Mesendoderm (in vitro differentiated cells): Measurements from ENCODE around the gene XPC.

Experiments
- DNase-seq: peaks from one replicate; pipeline ENCODE4 v3.0.0; 2013
- H2AK5ac ChIP-seq: 2 replicates; pipeline ENCODE4 v1.6.1; 2013; ENCODE audit warnings: low read length, inconsistent platforms
- H2BK120ac ChIP-seq: 2 replicates; pipeline ENCODE4 v1.6.1; 2013; ENCODE audit warnings: low read depth, mild to moderate bottlenecking, low read length, moderate library complexity, mixed read lengths
- H2BK15ac ChIP-seq: replicated peaks from 2 replicates; pipeline ENCODE4 v1.6.1; 2013; ENCODE audit warnings: low read depth, mild to moderate bottlenecking, moderate library complexity
- H2BK5ac ChIP-seq: 2 replicates; pipeline ENCODE4 v1.6.1; 2013; ENCODE audit warnings: low read length, inconsistent platforms
- H3K18ac ChIP-seq: 2 replicates; pipeline ENCODE4 v1.6.1; 2013; ENCODE audit warnings: mild to moderate bottlenecking, low read length, mixed read lengths
- H3K23ac ChIP-seq: one replicate; pipeline ENCODE4 v1.6.1; 2013; ENCODE audit warnings: low read length
- H3K27ac ChIP-seq: 2 replicates; pipeline ENCODE4 v1.5.1; 2013; ENCODE audit warnings: low read depth, mild to moderate bottlenecking, inconsistent platforms, low read length, moderate library complexity
- H3K27me3 ChIP-seq: 2 replicates; pipeline ENCODE4 v1.6.1; 2013; ENCODE audit warnings: low read length, control low read depth, mild to moderate bottlenecking, inconsistent platforms; ENCODE audit not compliant: insufficient read depth, poor library complexity
- H3K36me3 ChIP-seq: 2 replicates; pipeline ENCODE4 v1.6.1; 2013; ENCODE audit warnings: low read length, inconsistent platforms; ENCODE audit not compliant: control insufficient read depth, insufficient read depth
- H3K4ac ChIP-seq: one replicate; pipeline ENCODE4 v1.6.1; 2013; ENCODE audit warnings: low read depth, mild to moderate bottlenecking, low read length, moderate library complexity
- H3K4me1 ChIP-seq: 2 replicates; pipeline ENCODE4 v1.6.1; 2013; ENCODE audit warnings: low read depth, low read length, inconsistent platforms; ENCODE audit not compliant: control insufficient read depth
- H3K4me2 ChIP-seq: 2 replicates; pipeline ENCODE4 v1.6.1; 2013; ENCODE audit warnings: low read length
- H3K4me3 ChIP-seq: 2 replicates; pipeline ENCODE4 v1.5.1; 2013; ENCODE audit warnings: mild to moderate bottlenecking, low read length
- H3K56ac ChIP-seq: one replicate; pipeline ENCODE4 v1.6.1; 2013; ENCODE audit warnings: low read length
- H3K79me1 ChIP-seq: 2 replicates; pipeline ENCODE4 v1.6.1; 2013; ENCODE audit warnings: low read length, inconsistent platforms
- H3K79me2 ChIP-seq: 2 replicates; pipeline ENCODE4 v1.6.1; 2013; ENCODE audit warnings: mild to moderate bottlenecking, low read length; ENCODE audit not compliant: control insufficient read depth, insufficient read depth
- H3K9ac ChIP-seq: 2 replicates; pipeline ENCODE4 v1.6.1; 2013; ENCODE audit warnings: low read length, inconsistent platforms
- H4K5ac ChIP-seq: one replicate; pipeline ENCODE4 v1.6.1; 2013; ENCODE audit warnings: low read length
- H4K8ac ChIP-seq: one replicate; pipeline ENCODE4 v1.6.1; 2013; ENCODE audit warnings: low read depth, mild to moderate bottlenecking, control low read depth, low read length, moderate library complexity
- WGBS: extraction: QIAGEN DNeasy Blood & Tissue Kit; methylation state at CpG from one replicate; pipeline ENCODE4 v1.1.7; 2013; ENCODE audit warnings: low lambda C conversion rate, missing lambda C conversion rate; ENCODE audit not compliant: insufficient coverage; ENCODE audit errors: extremely low coverage; 5-methylcytosine and 5-hydroxymethylcytosine counted together

The XPC gene

DNA sequence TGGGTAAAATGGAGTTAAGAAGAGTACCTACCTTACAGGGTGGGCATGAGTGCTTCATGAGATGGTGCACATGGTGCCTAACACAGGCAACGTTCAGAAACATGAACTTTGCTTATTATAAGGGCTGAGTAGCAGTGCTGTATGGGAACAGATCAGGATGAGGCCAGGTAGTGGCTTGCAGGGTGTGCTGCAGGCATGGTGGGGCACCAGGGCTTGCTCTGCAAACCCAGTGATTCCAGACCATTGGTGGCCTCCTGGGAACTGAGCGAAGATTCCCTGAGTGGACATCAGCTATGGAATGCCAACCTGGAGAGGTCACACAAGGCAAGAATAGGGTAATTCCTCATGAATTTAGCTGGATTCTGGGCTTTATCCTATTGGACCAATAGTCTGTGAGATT, 37.7 kb downstream of the XPC start:
- H3K56ac ChIP-seq = no peak overlapping the region

DNA sequence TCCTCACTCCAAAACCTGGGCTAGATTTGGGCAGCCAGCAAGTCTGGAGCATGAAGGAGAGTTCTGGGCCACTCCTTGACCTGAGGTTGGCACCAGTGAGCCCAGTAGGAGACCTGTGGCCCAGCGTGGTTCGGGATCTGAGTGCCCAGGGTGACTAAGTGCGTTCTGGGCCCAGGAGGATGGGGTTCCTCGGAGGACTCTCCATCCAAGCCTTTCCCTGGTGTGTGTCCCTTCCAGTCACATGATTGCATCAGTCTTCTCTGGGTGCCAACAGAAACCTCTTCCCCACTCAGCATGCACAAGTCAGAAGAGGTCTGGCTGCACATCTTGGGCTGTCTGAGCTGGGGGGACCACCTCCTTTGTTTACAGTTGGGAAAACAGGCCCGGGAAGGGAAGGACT, 38.6 kb downstream of the XPC start:
- Histone ChIP-seq H2BK15ac (no peak overlapping the region), H3K4me1 (no peaks in the 10 kb centered on the region), H3K4ac (no peak overlapping the region), H3K4me2 (no peak overlapping the region), H3K9ac (no peak overlapping the region), H3K79me2 (no peaks in the 10 kb centered on the region), H3K36me3 (peaks cover 7% of the 10 kb centered on the region), H4K5ac (no peak overlapping the region), H4K8ac (no peak overlapping the region), H3K27ac (no peak overlapping the region), H3K4me3 (no peak overlapping the region), H3K56ac (no peak overlapping the region), H2BK120ac (no peak overlapping the region), H3K79me1 (no peaks in the 10 kb centered on the region), H2AK5ac (no peak overlapping the region), H3K23ac (no peak overlapping the region), H3K27me3 (no peaks in the 10 kb centered on the region), H3K18ac (no peak overlapping the region), H2BK5ac (no peak overlapping the region)
- no peak for DNase-seq
- WGBS = no CpG with 5 or more reads among the region's 5 CpGs

More for the DNA sequence above, 37.7 kb downstream of the XPC start:
- no peak overlapping the region for H4K5ac ChIP-seq
- H2BK5ac ChIP-seq = no peak overlapping the region
- H3K79me2 ChIP-seq = no peaks in the 10 kb centered on the region
- H2AK5ac ChIP-seq = no peak overlapping the region
- no peaks in the 10 kb centered on the region for H3K4me1 ChIP-seq
- no CpG with 5 or more reads among the region's 2 CpGs for WGBS
- H4K8ac ChIP-seq = no peak overlapping the region
- H3K27ac ChIP-seq = no peak overlapping the region
- H3K9ac ChIP-seq = no peak overlapping the region
- H3K4me3 ChIP-seq = no peak overlapping the region
- no peak overlapping the region for H3K23ac ChIP-seq
- H2BK120ac ChIP-seq = no peak overlapping the region
- no peak overlapping the region for H3K4me2 ChIP-seq
- no peaks in the 10 kb centered on the region for H3K79me1 ChIP-seq
- H3K18ac ChIP-seq = no peak overlapping the region
- H3K4ac ChIP-seq = no peak overlapping the region
- DNase-seq = no peak
- peaks cover 7% of the 10 kb centered on the region for H3K36me3 ChIP-seq
- H3K27me3 ChIP-seq = no peaks in the 10 kb centered on the region
- H2BK15ac ChIP-seq = no peak overlapping the region

DNA sequence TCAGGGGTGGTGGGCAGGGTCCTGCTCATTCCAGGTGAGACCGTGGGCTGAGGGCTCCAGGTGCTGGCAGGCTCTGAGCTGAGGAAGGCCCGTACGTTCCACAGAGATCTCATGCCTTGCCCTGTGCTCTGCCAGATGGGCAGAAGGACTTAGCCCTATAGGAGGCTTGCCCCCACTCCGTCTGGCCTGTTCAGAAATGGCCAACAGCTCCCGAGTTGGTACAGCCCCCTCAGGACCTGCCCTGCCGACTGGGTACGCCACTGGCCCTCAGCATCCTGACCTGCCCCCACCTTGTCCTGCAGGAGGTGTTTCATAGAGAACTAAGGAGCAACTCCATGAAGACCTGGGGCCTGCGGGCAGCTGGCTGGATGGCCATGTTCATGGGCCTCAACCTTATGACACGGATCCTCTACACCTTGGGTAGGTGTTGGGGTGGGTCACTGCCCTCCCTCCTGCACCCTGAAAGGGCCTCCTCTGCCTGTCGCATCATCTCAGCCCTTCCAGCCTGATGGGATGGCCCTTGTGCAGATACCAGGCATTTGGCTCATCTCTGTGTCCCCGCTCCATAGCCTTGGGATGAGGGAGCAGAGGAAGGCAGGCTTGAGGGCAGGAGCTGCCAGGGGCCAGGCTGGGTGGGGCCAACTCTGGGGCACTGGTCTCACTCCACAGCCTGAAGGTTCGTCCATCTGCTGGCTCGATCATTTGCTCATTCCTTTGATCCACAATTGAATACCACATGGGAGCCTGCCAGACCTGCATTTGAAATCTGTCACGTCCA, 39.3 kb downstream of the XPC start:
- no peak overlapping the region for H2BK120ac ChIP-seq
- H3K36me3 ChIP-seq = peaks cover 10% of the 10 kb centered on the region
- H3K9ac ChIP-seq = no peak overlapping the region
- no peak overlapping the region for H2AK5ac ChIP-seq
- no peaks in the 10 kb centered on the region for H3K79me1 ChIP-seq
- H3K23ac ChIP-seq = no peak overlapping the region
- DNase-seq = no peak
- no peak overlapping the region for H2BK5ac ChIP-seq
- no peak overlapping the region for H3K4ac ChIP-seq
- H3K4me3 ChIP-seq = no peak overlapping the region
- H4K5ac ChIP-seq = no peak overlapping the region
- no CpG with 5 or more reads among the region's 14 CpGs for WGBS
- H3K4me1 ChIP-seq = no peaks in the 10 kb centered on the region
- no peak overlapping the region for H3K18ac ChIP-seq
- no peaks in the 10 kb centered on the region for H3K79me2 ChIP-seq
- no peak overlapping the region for H2BK15ac ChIP-seq
- H3K56ac ChIP-seq = no peak overlapping the region
- H3K27me3 ChIP-seq = no peaks in the 10 kb centered on the region
- no peak overlapping the region for H3K4me2 ChIP-seq
- H3K27ac ChIP-seq = no peak overlapping the region
- H4K8ac ChIP-seq = no peak overlapping the region

DNA sequence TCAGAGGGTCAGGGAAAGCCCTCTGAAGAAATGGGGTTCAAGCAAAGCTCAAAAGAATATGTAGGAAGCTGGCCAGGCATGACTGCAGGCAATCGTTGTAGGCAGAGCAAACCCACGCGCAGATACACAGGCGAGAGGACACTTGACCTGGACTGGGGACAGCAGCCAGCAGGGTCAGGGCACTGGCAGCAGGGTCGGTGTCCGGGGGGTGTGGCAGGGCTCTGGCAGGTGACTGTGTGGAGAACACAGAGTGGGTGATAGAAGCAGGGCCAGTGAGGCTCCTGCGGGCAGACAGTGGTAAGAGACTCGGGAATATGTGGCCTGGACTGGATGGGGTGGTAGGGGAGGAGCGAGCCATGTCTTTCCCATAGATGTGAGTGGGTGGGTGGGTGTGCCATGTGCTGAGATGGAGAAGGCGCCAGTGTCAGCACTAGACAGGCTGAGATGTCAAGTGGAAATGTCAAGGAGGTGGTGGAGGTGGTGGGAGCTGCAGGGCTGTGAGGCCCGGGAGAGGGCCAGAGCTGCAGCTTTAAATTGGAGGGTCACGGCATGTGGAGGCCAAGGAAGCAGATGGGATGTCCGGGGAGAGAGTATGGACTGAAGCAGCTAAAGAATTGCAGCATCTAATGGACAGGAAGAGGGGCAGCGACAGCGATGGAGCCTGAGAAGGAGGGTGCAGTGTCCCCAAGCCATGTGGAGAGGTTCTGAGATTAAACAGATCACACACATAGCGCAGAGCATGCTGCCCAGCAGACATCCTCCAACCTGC, 40.1 kb downstream of the XPC start:
- DNase-seq = no peak
- H3K4me2 ChIP-seq = no peak overlapping the region
- no peaks in the 10 kb centered on the region for H3K79me1 ChIP-seq
- H3K4ac ChIP-seq = no peak overlapping the region
- peaks cover 13% of the 10 kb centered on the region for H3K36me3 ChIP-seq
- no peak overlapping the region for H3K4me3 ChIP-seq
- no peak overlapping the region for H2AK5ac ChIP-seq
- no peaks in the 10 kb centered on the region for H3K27me3 ChIP-seq
- no peaks in the 10 kb centered on the region for H3K79me2 ChIP-seq
- H4K5ac ChIP-seq = no peak overlapping the region
- WGBS = no CpG with 5 or more reads among the region's 16 CpGs
- no peak overlapping the region for H3K23ac ChIP-seq
- no peak overlapping the region for H3K27ac ChIP-seq
- no peaks in the 10 kb centered on the region for H3K4me1 ChIP-seq
- H2BK15ac ChIP-seq = no peak overlapping the region
- no peak overlapping the region for H3K18ac ChIP-seq
- H3K9ac ChIP-seq = no peak overlapping the region
- H2BK120ac ChIP-seq = no peak overlapping the region
- no peak overlapping the region for H3K56ac ChIP-seq
- no peak overlapping the region for H4K8ac ChIP-seq
- H2BK5ac ChIP-seq = no peak overlapping the region

DNA sequence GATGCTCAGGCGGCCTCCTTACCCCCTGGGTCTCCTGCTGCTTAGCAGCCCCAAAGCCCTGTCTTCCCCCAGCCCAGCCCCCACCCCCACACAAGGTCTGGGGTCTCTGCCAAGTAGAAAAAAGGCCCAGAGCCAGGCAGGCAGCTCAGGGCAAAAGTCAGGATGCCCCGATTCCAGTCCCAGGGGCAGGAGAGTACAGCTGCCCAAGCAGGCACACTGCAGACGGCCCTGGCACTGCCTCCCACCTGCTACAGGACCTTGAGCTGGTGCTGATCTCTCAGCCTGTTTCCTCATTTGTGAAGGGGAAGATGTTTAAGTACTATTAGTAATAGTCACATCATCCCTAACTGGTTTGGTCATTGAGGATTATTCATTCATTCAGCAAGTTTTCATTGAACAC, 41.0 kb downstream of the XPC start:
- DNase-seq = no peak
- H3K4ac ChIP-seq = no peak overlapping the region
- no peak overlapping the region for H3K9ac ChIP-seq
- H3K56ac ChIP-seq = no peak overlapping the region
- H3K79me1 ChIP-seq = no peaks in the 10 kb centered on the region
- no peak overlapping the region for H4K8ac ChIP-seq
- no peaks in the 10 kb centered on the region for H3K27me3 ChIP-seq
- H4K5ac ChIP-seq = no peak overlapping the region
- H3K23ac ChIP-seq = no peak overlapping the region
- no CpG with 5 or more reads among the region's 3 CpGs for WGBS
- no peak overlapping the region for H3K27ac ChIP-seq
- H3K4me1 ChIP-seq = no peaks in the 10 kb centered on the region
- no peak overlapping the region for H3K4me3 ChIP-seq
- no peak overlapping the region for H2BK120ac ChIP-seq
- H2AK5ac ChIP-seq = no peak overlapping the region
- H3K36me3 ChIP-seq = peaks cover 15% of the 10 kb centered on the region
- no peak overlapping the region for H3K18ac ChIP-seq
- no peak overlapping the region for H2BK5ac ChIP-seq
- H2BK15ac ChIP-seq = no peak overlapping the region
- no peak overlapping the region for H3K4me2 ChIP-seq
- H3K79me2 ChIP-seq = no peaks in the 10 kb centered on the region
